OCI-LY1 (cell line): ENCODE measurements around the gene FMN2.

Experiments used
- CTCF ChIP-seq: fragments of 200-600 bp; sonication (generic), shearing (Covaris generic); IDR thresholded peaks from 2 replicates; pipeline ENCODE4 v1.5.1; 2017; ENCODE audit warnings: mild to moderate bottlenecking, antibody characterized with exemption, low read length, moderate library complexity, mixed read lengths
- EZH2 ChIP-seq: fragments of 200-600 bp; sonication (generic), shearing (Covaris generic); IDR thresholded peaks from 2 replicates; pipeline ENCODE4 v1.8.0; 2017; ENCODE audit warnings: borderline replicate concordance, mixed run types, mild to moderate bottlenecking, antibody characterized with exemption, low read length, moderate library complexity, mixed read lengths

- TF ChIP-seq EZH2 (no peak), CTCF (no peak)
Observed at GRCh38 chr1:240349695-240350094, 258.0 kb downstream of the FMN2 start.
